Measurements from ENCODE around the gene ALMS1.
"Not testable (repeated sequence)": the region's sequence is repeated elsewhere in the genome, so short reads cannot be mapped to it uniquely, and the experiment has no call there.

DNA sequence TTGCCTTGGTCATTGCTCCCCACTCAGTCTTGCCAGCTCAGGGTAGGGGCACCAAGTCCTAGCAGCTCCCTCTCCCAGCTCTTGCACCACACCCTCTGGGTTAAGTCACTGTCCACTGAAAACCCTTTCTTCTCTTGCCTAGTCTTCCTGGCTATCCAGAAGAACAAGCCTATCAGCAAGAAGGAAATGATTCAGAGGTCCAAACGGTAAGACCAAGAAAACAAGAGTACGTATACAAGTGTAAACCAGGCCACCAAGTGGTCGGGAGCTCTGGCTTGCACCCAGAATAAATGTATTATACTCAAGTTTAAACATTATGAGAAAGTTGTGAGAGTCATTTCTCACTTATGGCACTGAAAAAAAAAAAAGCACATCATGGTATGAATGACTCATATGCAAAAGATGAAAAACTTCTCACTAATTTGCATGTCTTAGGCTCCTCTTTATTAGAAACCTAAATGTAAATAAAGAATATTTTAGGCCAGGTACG lies 217.5 kb downstream of the ALMS1 start:
- TF ChIP-seq EZH2phosphoT487 (IDR thresholded peaks at IDR 0.05; ENCODE audit: borderline replicate concordance, low read depth, low read length), result not testable (repeated sequence)
- TF ChIP-seq, protein P1, sequence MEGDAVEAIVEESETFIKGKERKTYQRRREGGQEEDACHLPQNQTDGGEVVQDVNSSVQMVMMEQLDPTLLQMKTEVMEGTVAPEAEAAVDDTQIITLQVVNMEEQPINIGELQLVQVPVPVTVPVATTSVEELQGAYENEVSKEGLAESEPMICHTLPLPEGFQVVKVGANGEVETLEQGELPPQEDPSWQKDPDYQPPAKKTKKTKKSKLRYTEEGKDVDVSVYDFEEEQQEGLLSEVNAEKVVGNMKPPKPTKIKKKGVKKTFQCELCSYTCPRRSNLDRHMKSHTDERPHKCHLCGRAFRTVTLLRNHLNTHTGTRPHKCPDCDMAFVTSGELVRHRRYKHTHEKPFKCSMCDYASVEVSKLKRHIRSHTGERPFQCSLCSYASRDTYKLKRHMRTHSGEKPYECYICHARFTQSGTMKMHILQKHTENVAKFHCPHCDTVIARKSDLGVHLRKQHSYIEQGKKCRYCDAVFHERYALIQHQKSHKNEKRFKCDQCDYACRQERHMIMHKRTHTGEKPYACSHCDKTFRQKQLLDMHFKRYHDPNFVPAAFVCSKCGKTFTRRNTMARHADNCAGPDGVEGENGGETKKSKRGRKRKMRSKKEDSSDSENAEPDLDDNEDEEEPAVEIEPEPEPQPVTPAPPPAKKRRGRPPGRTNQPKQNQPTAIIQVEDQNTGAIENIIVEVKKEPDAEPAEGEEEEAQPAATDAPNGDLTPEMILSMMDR (conservative IDR thresholded peaks at IDR 0.05; ENCODE audit: low read length), result not testable (repeated sequence)
